HepG2 (cell line): ENCODE data around the gene STRBP. TPM values are rescaled to one million over a fixed set of nuclear protein-coding genes. Genes with fewer than 3 reads are reported as not detected.

ENCODE experiments used
- ARNTL ChIP-seq: sonication (generic); formaldehyde crosslinking; IDR thresholded peaks from 2 replicates; pipeline ENCODE4 v1.4.0; 2020; ENCODE audit warnings: mild to moderate bottlenecking, missing genetic modification reagents
- EHMT2 ChIP-seq: fragments of 200-600 bp; sonication (generic); IDR thresholded peaks from 2 replicates; pipeline ENCODE4 v1.7.0; 2017; ENCODE audit warnings: antibody characterized with exemption, low read depth, low read length, borderline replicate concordance
- GATAD1 ChIP-seq: IDR thresholded peaks from 2 replicates; pipeline ENCODE4 v1.6.1; 2016; ENCODE audit warnings: missing genetic modification reagents, missing compliant biosample characterization
- MAZ ChIP-seq, 2 experiments: sonication (generic) in 1 of 2; formaldehyde crosslinking in 1 of 2; IDR thresholded peaks; 2 replicates each; pipeline versions ENCODE4 v1.5.0 to v1.6.1; 2012 to 2020; ENCODE audit warnings: low read depth in 2 of 2, mild to moderate bottlenecking in 2 of 2, borderline replicate concordance in 1 of 2, improper control_type of control experiment in 1 of 2, low read length in 1 of 2, missing genetic modification reagents in 1 of 2, moderate library complexity in 1 of 2
- MTA1 ChIP-seq: sonication (generic); formaldehyde crosslinking; IDR thresholded peaks from 2 replicates; pipeline ENCODE4 v1.4.0; 2020; ENCODE audit warnings: missing genetic modification reagents, mild to moderate bottlenecking, borderline replicate concordance
- NFYC ChIP-seq: IDR thresholded peaks from 2 replicates; pipeline ENCODE4 v1.6.1; 2016; ENCODE audit warnings: missing genetic modification reagents, missing compliant biosample characterization
- PITX1 ChIP-seq: sonication (generic); formaldehyde crosslinking; IDR thresholded peaks from 2 replicates; pipeline ENCODE4 v1.5.1; 2020; ENCODE audit warnings: mild to moderate bottlenecking, missing genetic modification reagents
- RXRB ChIP-seq: IDR thresholded peaks from 2 replicates; pipeline ENCODE4 v1.6.1; 2016; ENCODE audit warnings: borderline replicate concordance, missing genetic modification reagents, missing compliant biosample characterization
- SRSF1 ChIP-seq: fragments of 200-400 bp; formaldehyde crosslinking; optimal IDR thresholded peaks from 2 replicates; pipeline ENCODE3; 2017; ENCODE audit warnings: mild to moderate bottlenecking, low read depth, low read length, moderate library complexity
- STAT6 ChIP-seq: sonication (generic); formaldehyde crosslinking; IDR thresholded peaks from 2 replicates; pipeline ENCODE4 v1.4.0; 2020; ENCODE audit warnings: missing genetic modification reagents, mild to moderate bottlenecking, borderline replicate concordance
- TBX2 ChIP-seq: sonication (generic); formaldehyde crosslinking; IDR thresholded peaks from 2 replicates; pipeline ENCODE4 v1.5.0; 2020; ENCODE audit warnings: missing genetic modification reagents, mild to moderate bottlenecking, borderline replicate concordance
- TIGD3 ChIP-seq: sonication (generic); formaldehyde crosslinking; IDR thresholded peaks from 2 replicates; pipeline ENCODE4 v1.5.1; 2020; ENCODE audit warnings: mild to moderate bottlenecking, missing genetic modification reagents, borderline replicate concordance
- ZMYM4 ChIP-seq: sonication (generic); formaldehyde crosslinking; IDR thresholded peaks from 2 replicates; pipeline ENCODE4 v1.8.1; 2023; ENCODE audit warnings: mild to moderate bottlenecking, missing genetic modification reagents
- ZNF441 ChIP-seq: sonication (generic); formaldehyde crosslinking; IDR thresholded peaks from 2 replicates; pipeline ENCODE4 v1.7.0; 2021; ENCODE audit warnings: missing genetic modification reagents, borderline replicate concordance
- ZNF567 ChIP-seq: sonication (generic); formaldehyde crosslinking; IDR thresholded peaks from 2 replicates; pipeline ENCODE4 v1.8.1; 2023; ENCODE audit warnings: mild to moderate bottlenecking, missing genetic modification reagents, borderline replicate concordance
- ZNF619 ChIP-seq: sonication (generic); formaldehyde crosslinking; IDR thresholded peaks from 2 replicates; pipeline ENCODE4 v1.4.0; 2020; ENCODE audit warnings: mild to moderate bottlenecking, missing genetic modification reagents
- polyA plus RNA-seq, 8 experiments: library from polyadenylated mRNA; depleted of rRNA in 3 of 8; stranded (reverse) in 7 of 8; unstranded in 1 of 8; fragments of >200 nt; fragmentation: Illumina TruSeq in 4 of 8; extraction: Trizol in 4 of 8; gene quantifications; 2 replicates each; pipeline versions ENCODE4 v1.2.1 to v1.2.3, GENCODE V29; 2011 to 2016; ENCODE audit warnings: low read depth in 4 of 8, missing spikeins in 1 of 8, mixed read lengths in 1 of 8; ENCODE audit not compliant: insufficient read depth in 1 of 8
- total RNA-seq, 5 experiments: library from RNA; depleted of rRNA; stranded (reverse); fragments of >200 nt; fragmentation: Illumina TruSeq; extraction: Trizol; gene quantifications; 2 replicates each; pipeline ENCODE4 v1.2.3, GENCODE V29; 2016; ENCODE audit warnings: low read depth in 1 of 5
- TF ChIP-seq, protein P1 (sequence below): sonication (generic); formaldehyde crosslinking; IDR thresholded peaks from 2 replicates; pipeline ENCODE4 v1.5.0; 2020; ENCODE audit warnings: mild to moderate bottlenecking, missing genetic modification reagents
- TF ChIP-seq, protein P2 (sequence below): sonication (generic); formaldehyde crosslinking; IDR thresholded peaks from 2 replicates; pipeline ENCODE4 v1.5.0; 2020; ENCODE audit warnings: mild to moderate bottlenecking, missing genetic modification reagents

The STRBP gene
- total and polyA plus RNA-seq, 2 of the 13 experiments (the other 11 are each of a cell fraction or from before 2014, with no cell fraction given): 14.5 to 38.5 TPM

GRCh38 chr9:123087359-123087888 is 181.0 kb downstream of the STRBP start (continued):
- TF ChIP-seq EHMT2 (no peak), MTA1 (CRISPR knock-in tag) (0 out of 2 replicates have a peak, but pooled peaks have one; percentile 22), STAT6 (no peak), ZNF441 (peak; percentile 24; the same call in 1 of the 2 replicates), ARNTL (peak; percentile 69; the same call in 1 of the 2 replicates), ZNF619 (CRISPR knock-in tag) (no peak), GATAD1 (CRISPR knock-in tag) (peak; percentile 47; the same call in 1 of the 2 replicates), SRSF1 (no peak), RXRB (CRISPR knock-in tag) (peak; percentile 90), NFYC (CRISPR knock-in tag) (no peak), MAZ (IDR thresholded peaks at IDR 0.05; ENCODE audit: borderline replicate concordance, low read depth, low read length) (no peak), MAZ (CRISPR knock-in tag; IDR thresholded peaks at IDR 0.05; ENCODE audit: low read depth) (peak; percentile 53; the same call in 1 of the 2 replicates), ZNF567 (CRISPR knock-in tag) (no peak), PITX1 (CRISPR knock-in tag) (peak; percentile 54; the same call in 1 of the 2 replicates), ZMYM4 (peak; percentile 52), TBX2 (peak; percentile 90), TIGD3 (CRISPR knock-in tag) (no peak)
- TF ChIP-seq, protein P1, sequence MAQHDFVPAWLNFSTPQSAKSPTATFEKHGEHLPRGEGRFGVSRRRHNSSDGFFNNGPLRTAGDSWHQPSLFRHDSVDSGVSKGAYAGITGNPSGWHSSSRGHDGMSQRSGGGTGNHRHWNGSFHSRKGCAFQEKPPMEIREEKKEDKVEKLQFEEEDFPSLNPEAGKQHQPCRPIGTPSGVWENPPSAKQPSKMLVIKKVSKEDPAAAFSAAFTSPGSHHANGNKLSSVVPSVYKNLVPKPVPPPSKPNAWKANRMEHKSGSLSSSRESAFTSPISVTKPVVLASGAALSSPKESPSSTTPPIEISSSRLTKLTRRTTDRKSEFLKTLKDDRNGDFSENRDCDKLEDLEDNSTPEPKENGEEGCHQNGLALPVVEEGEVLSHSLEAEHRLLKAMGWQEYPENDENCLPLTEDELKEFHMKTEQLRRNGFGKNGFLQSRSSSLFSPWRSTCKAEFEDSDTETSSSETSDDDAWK: no peak
- TF ChIP-seq, protein P2, sequence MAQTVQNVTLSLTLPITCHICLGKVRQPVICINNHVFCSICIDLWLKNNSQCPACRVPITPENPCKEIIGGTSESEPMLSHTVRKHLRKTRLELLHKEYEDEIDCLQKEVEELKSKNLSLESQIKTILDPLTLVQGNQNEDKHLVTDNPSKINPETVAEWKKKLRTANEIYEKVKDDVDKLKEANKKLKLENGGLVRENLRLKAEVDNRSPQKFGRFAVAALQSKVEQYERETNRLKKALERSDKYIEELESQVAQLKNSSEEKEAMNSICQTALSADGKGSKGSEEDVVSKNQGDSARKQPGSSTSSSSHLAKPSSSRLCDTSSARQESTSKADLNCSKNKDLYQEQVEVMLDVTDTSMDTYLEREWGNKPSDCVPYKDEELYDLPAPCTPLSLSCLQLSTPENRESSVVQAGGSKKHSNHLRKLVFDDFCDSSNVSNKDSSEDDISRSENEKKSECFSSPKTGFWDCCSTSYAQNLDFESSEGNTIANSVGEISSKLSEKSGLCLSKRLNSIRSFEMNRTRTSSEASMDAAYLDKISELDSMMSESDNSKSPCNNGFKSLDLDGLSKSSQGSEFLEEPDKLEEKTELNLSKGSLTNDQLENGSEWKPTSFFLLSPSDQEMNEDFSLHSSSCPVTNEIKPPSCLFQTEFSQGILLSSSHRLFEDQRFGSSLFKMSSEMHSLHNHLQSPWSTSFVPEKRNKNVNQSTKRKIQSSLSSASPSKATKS (CRISPR knock-in tag): no peak
